AG04449 (cell line): ENCODE measurements around the gene ABL1.

Experiments
- CTCF ChIA-PET: fragments of 350-600 bp; formaldehyde crosslinking; extraction: SDS; loops from one replicate; lab custom pipeline; 2021; ENCODE audit warnings: antibody characterized with exemption; lab: Yijun Ruan, JAX
- POLR2A ChIA-PET: fragments of 400-600, 350-600 bp; formaldehyde crosslinking; extraction: SDS; loops from one replicate; lab custom pipeline; 2020; ENCODE audit warnings: antibody characterized with exemption, inconsistent platforms; lab: Yijun Ruan, JAX
- DNase-seq: peaks from one replicate; pipeline ENCODE4 v3.0.0-alpha.2; 2010; ENCODE audit warnings: low read depth, low spot score
- H3K4me3 ChIP-seq: 2 replicates; pipeline ENCODE4 v1.5.1; 2011; ENCODE audit warnings: low read depth, mild to moderate bottlenecking, control low read depth, low read length
- CTCF ChIP-seq: IDR thresholded peaks from one replicate; pipeline ENCODE4 v1.5.1; 2011; ENCODE audit warnings: mild to moderate bottlenecking, moderate library complexity, low read length, control low read depth, inconsistent platforms; ENCODE audit not compliant: insufficient read depth; ENCODE audit errors: missing control alignments

ABL1 gene

GRCh38 chr9:130920762-130921299 is 85.8 kb downstream of the ABL1 start:
- ChIA-PET CTCF (interaction anchor here (1.1 kb wide), 2 partner anchors 13 to 78 kb away, joined by 3 read pairs; no protein-coding TSS in a partner anchor), POLR2A (no interaction called here)
- TF ChIP-seq CTCF = no peak
- no peak overlapping the region for H3K4me3 ChIP-seq
- no peak for DNase-seq

DNA sequence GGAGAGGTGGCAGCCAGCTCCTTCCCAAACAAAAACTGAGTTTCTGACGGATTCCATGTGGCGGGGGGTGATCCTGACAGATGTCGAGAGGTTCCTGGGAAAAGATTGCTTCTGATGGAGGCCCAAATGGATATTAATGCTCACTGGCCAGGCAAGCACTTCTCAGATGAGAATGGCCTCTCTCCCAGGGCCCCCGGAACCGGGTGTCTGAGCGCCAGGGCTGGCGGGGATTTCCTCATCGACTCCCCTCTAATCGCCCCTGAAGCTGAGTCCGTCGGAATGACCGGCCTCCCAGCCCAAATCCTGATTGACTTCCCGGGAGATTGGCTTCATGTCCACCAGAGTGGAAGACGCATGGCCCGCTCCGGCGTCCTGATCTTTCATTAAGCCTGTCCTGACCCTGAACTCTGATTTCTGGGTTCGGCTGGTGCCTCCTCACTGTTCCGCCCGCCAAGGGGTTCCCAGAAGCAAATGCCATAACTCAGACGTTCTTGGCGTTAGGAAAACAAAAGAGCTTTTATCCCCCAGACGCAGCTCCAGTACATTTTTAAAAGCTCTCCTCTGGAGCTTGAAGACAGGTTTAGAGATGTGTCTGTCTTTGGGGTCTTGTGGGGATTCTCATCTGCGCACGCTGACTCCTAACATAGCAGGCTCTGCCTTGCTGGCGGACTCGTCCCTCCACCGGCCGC is 86.4 kb downstream of the ABL1 start:
- TF ChIP-seq CTCF = no peak
- DNase-seq = no peak
- H3K4me3 ChIP-seq = no peak overlapping the region
- ChIA-PET POLR2A (interaction anchor here (0.6 kb wide), 1 partner anchor 15 kb away, joined by 3 read pairs; no protein-coding TSS in a partner anchor), CTCF (interaction anchor here (1.1 kb wide), 2 partner anchors 12 to 77 kb away, joined by 3 read pairs; no protein-coding TSS in a partner anchor)

- CTCF ChIA-PET = no interaction called here
- no peak overlapping the region for H3K4me3 ChIP-seq
- DNase-seq = no peak
- POLR2A ChIA-PET = interaction anchor here (0.6 kb wide), 1 partner anchor 14 kb away, joined by 3 read pairs; no protein-coding TSS in a partner anchor
- no peak for TF ChIP-seq CTCF
Measured at GRCh38 chr9:130921989-130922892, 87.2 kb downstream of the ABL1 start.

DNA sequence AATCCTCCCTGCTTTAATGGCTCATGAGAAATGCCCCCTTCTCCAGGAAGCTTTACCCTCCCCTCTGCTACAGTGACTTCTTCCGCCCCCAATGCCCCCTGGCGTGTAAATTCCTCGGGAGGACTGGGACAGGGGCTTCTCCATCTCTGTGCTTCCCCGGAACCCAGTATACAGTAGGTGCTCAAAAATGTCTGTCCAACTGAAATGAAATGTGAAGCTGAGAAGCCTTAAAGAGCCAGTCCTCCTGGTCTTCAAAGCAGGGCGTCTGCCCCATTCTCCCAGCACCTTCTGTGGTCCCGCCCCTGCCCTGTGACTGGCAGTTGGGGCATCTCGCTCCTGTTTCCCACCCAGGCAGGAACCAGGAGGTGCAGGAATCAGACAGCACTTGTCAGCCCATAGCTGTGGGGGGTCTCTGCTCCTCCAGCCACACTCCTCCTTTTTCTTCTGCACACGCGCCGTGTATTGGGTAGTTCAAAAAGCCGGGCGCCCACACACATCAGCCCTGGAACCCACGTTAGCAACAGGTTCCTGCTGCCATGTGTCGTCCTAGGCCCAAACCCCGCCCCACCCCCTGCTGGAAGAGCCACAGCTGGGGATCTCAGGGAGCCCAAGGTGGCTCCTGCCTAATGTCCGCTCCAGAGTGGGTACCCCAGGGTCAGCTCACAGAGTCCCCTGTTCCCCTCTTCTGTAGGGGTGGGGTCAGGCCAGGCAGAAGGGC is 88.0 kb downstream of the ABL1 start:
- CTCF ChIA-PET = interaction anchor here (0.8 kb wide), 1 partner anchor 57 kb away, joined by 3 read pairs; no protein-coding TSS in a partner anchor

More for the DNA sequence above, 88.0 kb downstream of the ABL1 start:
- POLR2A ChIA-PET = no interaction called here
- TF ChIP-seq CTCF = no peak
- DNase-seq = no peak
- no peak overlapping the region for H3K4me3 ChIP-seq
